NCI-H2196 (cell line): Measurements from ENCODE around the gene PRPF40A.
"Not testable (repeated sequence)": the region's sequence is repeated elsewhere in the genome, so short reads cannot be mapped to it uniquely, and the experiment has no call there.

Experiments
- DNase-seq: peaks from one replicate; lab custom pipeline; 2025; ENCODE audit not compliant: unreplicated experiment; lab: John Stamatoyannopoulos, UW

PRPF40A gene

DNA sequence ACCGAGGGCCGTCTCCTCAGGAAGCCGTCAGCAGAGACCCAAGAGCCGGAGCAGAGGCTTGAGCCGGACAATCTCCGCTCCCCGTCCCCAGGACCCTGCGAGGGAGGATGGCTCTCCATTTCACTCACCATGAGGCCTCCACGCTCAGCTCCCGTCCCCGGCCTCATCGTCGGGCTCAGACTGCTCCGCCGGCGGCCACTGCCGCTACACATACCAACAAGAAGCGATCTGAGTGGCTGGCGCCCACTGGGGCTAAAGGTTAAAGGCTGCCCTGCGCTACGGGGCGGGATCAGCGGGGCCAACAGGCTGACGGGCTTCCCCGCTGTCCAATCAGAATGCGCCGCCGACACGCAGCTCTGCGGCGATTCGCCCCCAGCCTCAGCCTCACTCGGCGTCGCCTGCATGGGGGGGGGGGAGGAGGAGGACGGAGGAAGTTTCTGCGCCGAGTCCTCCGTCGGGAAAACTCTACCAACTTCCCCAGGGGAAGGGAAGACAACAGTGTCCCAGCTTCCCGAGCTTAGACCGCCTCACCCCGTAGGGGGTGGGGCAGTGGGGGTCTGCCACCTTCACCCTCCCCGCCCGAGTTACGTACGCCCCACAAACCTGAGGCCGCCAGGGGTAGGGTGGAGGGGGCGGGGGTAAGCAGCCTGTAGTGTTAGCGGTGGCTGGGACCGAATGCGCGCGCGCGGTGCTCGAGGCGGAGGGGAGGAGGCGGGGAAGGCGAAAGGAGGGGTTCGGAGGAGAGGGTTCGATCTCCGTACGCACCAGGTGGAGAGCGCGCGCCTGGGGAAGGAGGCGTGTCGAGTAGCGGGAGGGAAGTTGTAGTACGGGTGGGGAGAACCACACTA, at the start of gene PRPF40A:
TSS of gene PRPF40A (minus strand) at position 234 of the 848 bp plus-strand sequence. CDS start at position 212, 22 bp downstream.
- DNase-seq = peak; percentile 97

DNA sequence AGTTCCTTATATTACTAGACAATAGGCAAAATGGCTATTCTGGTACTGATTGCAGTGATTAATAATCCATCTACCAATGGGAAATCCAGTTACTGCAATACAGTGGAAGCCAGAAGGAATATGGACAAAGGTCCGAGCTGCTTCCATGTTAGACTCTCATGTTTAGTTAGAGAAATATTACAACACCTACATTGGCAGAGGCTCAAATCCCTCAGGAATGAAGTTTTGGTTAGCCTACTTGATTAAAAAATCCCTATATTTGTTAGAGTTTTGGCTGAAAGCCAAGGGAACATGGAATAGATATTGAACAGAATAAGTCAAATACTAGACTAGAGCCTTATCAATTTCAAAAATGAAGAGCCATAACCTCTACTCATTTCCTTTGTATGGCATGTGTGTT, 49.7 kb upstream of the PRPF40A start:
- DNase-seq = no peak

- no peak for DNase-seq
Observed at GRCh38 chr2:152763651-152764050, 46.4 kb upstream of the PRPF40A start.

DNA sequence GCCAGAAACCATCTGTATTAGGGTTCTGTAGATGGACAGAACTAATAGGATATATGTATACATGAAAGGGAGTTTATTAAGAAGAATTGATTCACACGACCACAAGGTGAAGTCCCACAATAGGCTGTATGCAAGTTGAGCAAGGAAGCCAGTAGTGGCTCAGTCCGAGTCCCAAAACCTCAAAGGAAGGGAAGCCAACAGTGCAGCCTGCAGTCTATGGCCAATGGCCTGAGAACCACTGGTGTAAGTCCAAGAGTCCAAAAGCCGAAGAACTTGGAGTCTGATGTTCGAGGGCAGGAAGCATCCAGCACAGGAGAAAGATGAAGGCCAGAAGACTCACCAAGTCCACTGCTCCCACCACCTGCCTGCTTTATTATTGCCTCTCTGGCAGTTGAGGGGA, 45.9 kb upstream of the PRPF40A start:
- not testable (repeated sequence) for DNase-seq

DNA sequence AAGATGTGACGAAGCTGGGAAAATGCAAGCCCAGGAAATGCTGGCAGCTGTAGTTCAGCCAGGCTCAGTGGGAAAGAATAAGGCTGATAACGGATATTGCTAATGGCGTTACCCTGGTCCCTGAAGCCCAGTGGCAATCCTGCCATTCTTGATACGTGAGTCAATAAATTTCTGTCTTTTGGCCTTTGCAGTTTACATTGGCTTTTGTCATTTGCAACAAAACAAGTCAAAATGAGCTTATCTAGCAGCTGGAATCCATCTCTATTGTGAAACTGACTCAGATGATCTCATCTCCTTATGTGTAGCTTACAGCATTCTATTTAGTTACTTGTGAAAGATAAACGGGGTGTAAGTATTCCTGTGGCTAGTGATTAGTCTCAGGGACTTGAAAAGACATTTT, 44.9 kb upstream of the PRPF40A start:
- DNase-seq = no peak

- DNase-seq = no peak
Observed at GRCh38 chr2:152761214-152761613, 44.0 kb upstream of the PRPF40A start.

DNA sequence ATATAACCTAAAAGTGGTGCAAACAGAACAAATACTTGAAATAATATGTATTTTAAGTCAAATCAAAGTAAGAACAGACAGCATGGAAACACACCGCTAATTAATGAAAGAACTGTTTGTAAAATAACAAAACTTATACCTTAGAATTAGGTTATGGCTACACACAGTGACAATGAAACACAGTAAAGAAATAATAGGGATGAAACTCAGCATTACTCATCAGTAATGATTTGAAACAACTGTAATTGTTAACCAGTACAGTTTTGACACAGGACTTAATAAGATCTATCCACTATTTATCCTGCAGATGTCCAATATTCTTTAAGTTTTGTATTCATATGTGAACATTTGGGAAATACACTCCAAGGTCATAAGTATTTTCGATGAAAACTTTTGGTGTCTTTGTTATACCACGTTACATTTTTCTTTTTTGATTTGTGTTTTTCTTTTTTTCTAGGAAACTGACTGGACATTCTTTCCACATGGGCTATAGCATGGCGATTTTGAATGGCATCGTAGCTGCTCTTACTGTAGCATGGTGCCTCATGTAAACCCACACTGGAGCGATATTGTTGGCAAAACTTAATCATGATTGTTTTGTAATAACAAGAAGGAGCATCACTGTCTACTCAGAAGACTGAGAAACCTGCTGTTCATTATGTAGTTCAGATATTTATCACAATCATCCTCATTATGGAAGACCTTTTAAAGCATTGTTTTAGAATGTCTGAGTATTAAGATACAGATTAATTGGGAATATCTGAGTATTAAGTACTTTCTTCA, 42.2 kb upstream of the PRPF40A start:
- no peak for DNase-seq

- DNase-seq = no peak
Observed at GRCh38 chr2:152755029-152755428, 37.8 kb upstream of the PRPF40A start.

DNA sequence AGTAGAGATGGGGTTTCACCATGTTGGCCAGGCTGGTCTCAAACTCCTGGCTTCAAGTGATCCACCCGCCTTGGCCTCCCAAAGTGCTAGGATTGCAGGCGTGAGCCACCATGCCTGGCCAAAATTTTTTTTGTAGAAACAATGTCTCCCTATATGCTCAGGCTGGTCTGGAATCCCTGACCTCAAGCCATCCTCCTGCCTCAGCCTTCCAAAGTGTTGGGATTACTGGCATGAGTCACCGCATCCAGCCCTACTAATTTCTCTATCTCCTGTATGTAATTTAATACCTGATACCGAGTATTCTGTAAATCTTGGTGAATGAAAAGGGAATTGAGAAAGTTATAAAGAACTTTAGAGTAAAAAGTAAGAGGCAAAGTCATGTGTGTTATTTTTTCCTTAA, 30.5 kb upstream of the PRPF40A start:
- not testable (repeated sequence) for DNase-seq

GRCh38 chr2:152743002-152743401, 25.7 kb upstream of the PRPF40A start:
- peak; percentile 34 for DNase-seq

DNA sequence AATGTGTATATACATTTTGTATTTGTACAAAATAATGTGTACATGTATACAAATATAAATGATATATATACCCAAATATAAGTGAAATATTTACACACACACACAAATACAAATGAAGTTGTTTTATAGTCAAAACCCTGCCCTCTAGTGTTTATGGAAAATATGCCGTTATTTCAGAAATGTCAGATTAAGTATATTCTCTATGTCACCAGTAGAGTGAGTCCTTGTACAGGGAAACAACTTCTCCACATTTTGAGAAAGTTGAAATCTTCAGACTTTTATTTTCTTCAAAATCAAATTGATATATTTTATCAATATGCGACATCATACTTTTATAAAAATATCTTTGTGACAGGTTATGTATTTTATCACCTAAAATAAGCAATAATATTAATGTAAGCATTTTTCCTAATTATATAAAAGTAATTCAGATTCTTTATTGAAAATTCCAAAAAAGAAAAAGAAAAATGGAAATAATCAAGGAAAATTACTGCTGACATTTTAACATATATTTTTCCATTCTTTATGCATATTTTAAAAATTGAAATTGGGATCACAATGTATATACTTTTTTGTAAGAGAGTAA, 23.6 kb upstream of the PRPF40A start:
- peak; percentile 61 for DNase-seq

DNA sequence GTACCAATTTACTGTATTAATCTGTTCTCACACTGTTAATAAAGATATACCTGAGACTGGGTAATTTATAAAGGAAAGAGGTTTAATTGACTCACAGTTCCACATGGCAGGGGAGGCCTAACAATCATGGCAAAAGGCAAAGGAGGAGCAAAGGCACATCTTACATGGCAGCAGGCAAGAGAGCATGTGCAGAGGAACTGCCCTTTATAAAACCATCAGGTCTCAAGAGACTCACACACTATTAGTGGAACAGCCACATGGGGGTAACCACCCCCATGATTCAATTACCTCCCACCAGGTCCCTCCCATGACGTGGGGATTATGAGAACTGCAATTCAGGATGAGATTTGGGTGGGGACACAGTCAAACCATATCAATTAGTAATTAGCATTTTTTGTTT, 22.4 kb upstream of the PRPF40A start:
- DNase-seq = not testable (repeated sequence)

DNA sequence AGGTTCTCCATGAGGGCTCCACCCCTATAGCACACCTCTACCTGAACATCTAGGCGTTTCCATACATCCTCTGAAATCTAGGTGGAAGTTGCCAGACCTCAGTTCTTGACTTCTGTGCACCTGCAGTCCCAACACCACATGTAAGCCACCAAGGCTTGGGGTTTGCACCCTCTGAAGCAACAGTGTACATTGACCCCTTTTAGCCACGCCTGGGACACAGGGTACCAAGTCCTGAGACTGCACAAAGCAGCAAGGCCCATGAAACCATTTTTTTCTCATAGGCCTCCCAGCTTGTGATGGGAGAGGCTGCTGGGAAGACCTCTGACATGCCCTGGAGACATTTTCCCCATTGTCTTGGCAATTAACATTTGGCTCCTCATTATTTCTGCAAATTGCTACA, 21.2 kb upstream of the PRPF40A start:
- DNase-seq = no peak

GRCh38 chr2:152737509-152737908, 20.2 kb upstream of the PRPF40A start:
- DNase-seq = not testable (repeated sequence)

- no peak for DNase-seq
Observed at GRCh38 chr2:152730591-152731333, 13.5 kb upstream of the PRPF40A start.

- DNase-seq = no peak
Observed at GRCh38 chr2:152729844-152730243, 12.6 kb upstream of the PRPF40A start.

DNA sequence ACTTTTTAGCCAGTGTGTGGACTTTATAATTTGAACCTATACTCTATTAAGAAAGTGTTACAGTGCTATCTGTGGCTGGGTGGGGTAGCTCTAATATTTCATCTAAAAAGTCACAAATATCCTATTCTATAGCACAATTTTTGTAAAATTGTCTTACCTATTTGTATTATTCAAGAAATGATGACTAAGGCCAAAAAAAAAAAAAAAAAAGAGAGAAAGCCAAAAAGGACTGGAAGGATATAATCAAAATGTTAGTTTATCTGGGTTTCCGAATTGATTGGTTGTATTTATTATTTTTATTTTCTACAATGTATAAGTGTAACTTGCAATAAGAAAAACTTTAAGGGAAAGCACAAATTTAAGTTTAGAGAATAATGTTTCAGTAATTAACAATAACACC, 6.7 kb upstream of the PRPF40A start:
- no peak for DNase-seq

DNA sequence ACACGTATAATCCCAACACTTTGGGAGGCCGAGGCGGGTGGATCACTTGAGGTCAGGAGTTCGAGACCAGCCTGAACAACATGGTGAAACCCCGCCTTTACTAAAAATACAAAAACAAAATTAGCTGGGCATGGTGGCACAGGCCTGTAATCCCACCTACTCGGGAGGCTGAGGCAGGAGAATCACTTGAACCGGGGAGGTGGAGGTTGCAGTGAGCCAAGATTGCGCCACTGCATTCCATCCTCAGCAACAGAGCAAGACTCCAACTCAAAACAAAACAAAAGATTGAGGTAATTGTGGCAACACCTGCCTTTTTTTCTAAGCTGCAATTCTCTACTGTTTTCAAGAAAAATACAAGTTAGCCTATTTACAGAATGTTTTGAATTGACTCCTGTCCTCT, 5.4 kb upstream of the PRPF40A start:
- DNase-seq = not testable (repeated sequence)

DNA sequence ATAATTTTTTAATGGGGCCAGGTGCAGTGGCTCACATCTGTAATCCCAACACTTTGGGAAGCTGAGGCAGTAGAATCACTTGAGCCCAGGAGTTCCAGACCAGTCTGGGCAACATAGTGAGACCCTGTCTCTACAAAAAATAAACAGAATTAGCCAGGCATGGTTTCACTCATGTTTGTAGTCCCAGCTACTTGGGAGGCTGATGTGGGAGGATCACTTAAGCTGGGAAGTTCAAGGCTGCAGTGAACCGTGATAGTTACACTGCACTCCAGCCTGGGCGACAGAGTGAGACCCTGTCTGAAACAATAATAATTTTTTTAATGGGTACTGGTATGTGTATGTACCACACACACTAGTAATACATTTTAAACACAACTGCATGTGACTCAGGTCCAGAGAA, 3.5 kb upstream of the PRPF40A start:
- DNase-seq = no peak

DNA sequence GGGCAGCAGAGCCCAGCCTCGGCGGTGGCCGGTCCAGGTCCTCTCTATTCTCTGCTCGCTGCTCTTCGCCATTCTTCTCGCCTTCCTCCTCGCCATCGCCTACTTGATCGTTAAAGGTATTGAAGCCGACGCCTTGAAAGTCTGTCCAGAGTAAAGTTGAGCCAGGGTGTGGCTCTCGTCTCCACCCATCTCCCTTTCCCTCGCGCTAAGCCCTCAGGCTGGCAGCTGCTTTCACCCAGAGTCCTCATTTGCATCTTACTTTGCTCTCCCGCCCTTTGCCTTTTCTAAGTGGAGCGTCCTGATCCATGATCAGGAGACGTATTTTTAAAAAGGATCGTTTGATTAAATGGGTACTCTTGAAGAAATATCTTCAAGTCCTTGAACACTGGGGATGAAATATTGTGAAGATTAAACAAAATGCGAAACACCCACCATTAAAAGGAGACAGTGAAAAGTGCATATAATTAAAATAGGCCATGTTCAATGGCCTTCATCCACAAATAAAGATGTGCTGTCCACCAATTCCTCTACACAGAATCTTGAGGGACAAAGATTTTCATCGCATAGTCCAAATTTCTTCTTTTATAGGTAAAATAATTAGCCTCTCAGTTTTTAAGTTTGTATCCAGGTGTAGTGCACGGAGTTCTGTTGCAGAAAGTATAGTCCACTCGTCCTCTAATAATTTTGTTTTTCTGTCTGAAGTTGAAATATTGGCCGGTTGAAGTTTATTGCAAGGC, 1.8 kb upstream of the PRPF40A start:
- DNase-seq = peak; percentile 53
